ENCODE results near the gene SRXN1. TPM values are rescaled to one million over a fixed set of nuclear protein-coding genes. Genes with fewer than 3 reads are reported as not detected.

The SRXN1 gene
- total and polyA plus RNA-seq, 2 donors (not counting 3 experiments of a cell fraction or from before 2014, with no cell fraction given) = 19.3 to 24.9 TPM

DNA sequence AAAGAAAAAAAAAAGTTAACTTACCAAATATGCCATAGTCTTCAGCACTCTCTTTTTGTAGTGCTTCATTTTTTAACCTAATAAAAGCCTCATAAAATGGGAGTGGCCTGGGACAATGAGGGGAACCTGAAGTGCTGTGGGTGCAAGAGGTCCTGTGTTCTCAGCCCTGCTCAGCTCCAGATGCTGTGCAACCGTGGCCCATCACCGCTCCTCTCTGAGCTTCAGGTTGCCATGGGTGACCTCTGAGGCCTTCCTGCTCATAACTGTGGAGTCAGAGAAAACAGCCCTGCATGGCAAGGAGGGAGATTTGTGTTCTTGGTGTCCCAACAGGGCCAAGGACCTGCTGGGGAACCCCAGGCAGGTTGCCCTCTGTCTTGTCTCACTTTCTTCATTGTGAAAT, 52.9 kb downstream of the SRXN1 start:
- FAIRE-seq = no peak
- ChIA-PET CTCF (interaction anchor here (0.9 to 4.1 kb wide), 2 partner anchors 9 to 67 kb away, joined by 3 to 16 read pairs; no protein-coding TSS in a partner anchor), POLR2A (no interaction called here)
- H4K20me1 ChIP-seq (replicated peaks; ENCODE audit: control insufficient read depth, extremely low read depth, insufficient read depth, low read length) = no peaks in the 10 kb centered on the region
- H3K27me3 ChIP-seq (ENCODE audit: control insufficient read depth in 2 of 2, insufficient read depth in 2 of 2, low read length in 2 of 2) = no peaks in the 10 kb centered on the region
- no peak overlapping the region for H3K4me2 ChIP-seq (ENCODE audit: insufficient read depth, low read length)
- peaks cover 2% of the 10 kb centered on the region for H3K4me1 ChIP-seq (ENCODE audit: control insufficient read depth, extremely low read depth, insufficient read depth, low read length)
- no peak for TF ChIP-seq JUN (IDR thresholded peaks at IDR 0.05; ENCODE audit: borderline replicate concordance, insufficient read depth, insufficient read length, low read depth)
- no peak for TF ChIP-seq GATA2 (IDR thresholded peaks at IDR 0.05; ENCODE audit: insufficient read depth, insufficient read length, low read depth, low read length)
- TF ChIP-seq POLR2AphosphoS5 (IDR thresholded peaks at IDR 0.05; ENCODE audit: insufficient read depth, low read depth, low read length) = no peak
- TF ChIP-seq, protein P1, sequence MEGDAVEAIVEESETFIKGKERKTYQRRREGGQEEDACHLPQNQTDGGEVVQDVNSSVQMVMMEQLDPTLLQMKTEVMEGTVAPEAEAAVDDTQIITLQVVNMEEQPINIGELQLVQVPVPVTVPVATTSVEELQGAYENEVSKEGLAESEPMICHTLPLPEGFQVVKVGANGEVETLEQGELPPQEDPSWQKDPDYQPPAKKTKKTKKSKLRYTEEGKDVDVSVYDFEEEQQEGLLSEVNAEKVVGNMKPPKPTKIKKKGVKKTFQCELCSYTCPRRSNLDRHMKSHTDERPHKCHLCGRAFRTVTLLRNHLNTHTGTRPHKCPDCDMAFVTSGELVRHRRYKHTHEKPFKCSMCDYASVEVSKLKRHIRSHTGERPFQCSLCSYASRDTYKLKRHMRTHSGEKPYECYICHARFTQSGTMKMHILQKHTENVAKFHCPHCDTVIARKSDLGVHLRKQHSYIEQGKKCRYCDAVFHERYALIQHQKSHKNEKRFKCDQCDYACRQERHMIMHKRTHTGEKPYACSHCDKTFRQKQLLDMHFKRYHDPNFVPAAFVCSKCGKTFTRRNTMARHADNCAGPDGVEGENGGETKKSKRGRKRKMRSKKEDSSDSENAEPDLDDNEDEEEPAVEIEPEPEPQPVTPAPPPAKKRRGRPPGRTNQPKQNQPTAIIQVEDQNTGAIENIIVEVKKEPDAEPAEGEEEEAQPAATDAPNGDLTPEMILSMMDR (IDR thresholded peaks at IDR 0.05; ENCODE audit: extremely low read depth in 1 of 2, insufficient read depth in 1 of 2, low read depth in 1 of 2, low read length in 2 of 2) = no peak
- TF ChIP-seq EZH2 (IDR thresholded peaks at IDR 0.05; ENCODE audit: borderline replicate concordance, low read depth, low read length, severe bottlenecking) = no peak
- TF ChIP-seq, protein P2, sequence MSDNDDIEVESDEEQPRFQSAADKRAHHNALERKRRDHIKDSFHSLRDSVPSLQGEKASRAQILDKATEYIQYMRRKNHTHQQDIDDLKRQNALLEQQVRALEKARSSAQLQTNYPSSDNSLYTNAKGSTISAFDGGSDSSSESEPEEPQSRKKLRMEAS (IDR thresholded peaks at IDR 0.05; ENCODE audit: insufficient read depth, insufficient read length) = no peak
- TF ChIP-seq MYC (IDR thresholded peaks at IDR 0.05; ENCODE audit: low read depth, low read length) = no peak
- no peak for TF ChIP-seq POLR2A (IDR thresholded peaks at IDR 0.05; ENCODE audit: low read depth, low read length)
- no peak for TF ChIP-seq FOS (IDR thresholded peaks at IDR 0.05; ENCODE audit: borderline replicate concordance, insufficient read depth, low read length)
- no peak overlapping the region for H3K27ac ChIP-seq (ENCODE audit: insufficient read depth, low read depth, low read length)
- no peaks in the 10 kb centered on the region for H3K9me3 ChIP-seq (replicated peaks; ENCODE audit: control insufficient read depth, insufficient read depth, low read length)
- H3K9me1 ChIP-seq (replicated peaks; ENCODE audit: control insufficient read depth, extremely low read depth, insufficient read depth, low read length) = no peaks in the 10 kb centered on the region
- no peak overlapping the region for H3K4me3 ChIP-seq (replicated peaks in 1 of 3; ENCODE audit: insufficient read depth in 1 of 3, low read depth in 1 of 3, low read length in 3 of 3)
- no peak overlapping the region for H3K9ac ChIP-seq (replicated peaks; ENCODE audit: extremely low read depth, insufficient read depth, low read length)
- DNase-seq (ENCODE audit: low read depth, low spot score) = no peak
- no peaks in the 10 kb centered on the region for H3K79me2 ChIP-seq (ENCODE audit: control insufficient read depth, insufficient read depth, low read length)
- dilution Hi-C loops (cut with MboI; ENCODE audit: extremely low pct_ligation_motif_present, low sequenced_read_pairs) = no loop called here
- H3K36me3 ChIP-seq (ENCODE audit: control insufficient read depth in 2 of 2, extremely low read depth in 1 of 2, insufficient read depth in 2 of 2, low read length in 2 of 2) = no peaks in the 10 kb centered on the region
- no peak overlapping the region for H2AFZ ChIP-seq (ENCODE audit: low read depth, low read length)
- intact Hi-C loops (cut with micrococcal nuclease) = no loop called here
- BruUV-seq (replicated peaks) = no TSS peak
